Activated CD4-positive, alpha-beta T cell treated with anti-CD3 and anti-CD28 coated beads for 36 hours (primary cell): ENCODE measurements around the gene PGLYRP2. TPM values are rescaled to one million over a fixed set of nuclear protein-coding genes. Genes with fewer than 3 reads are reported as not detected.

Source experiments
- ATAC-seq: fragments of 200-7000 bp; cut with Tn5 transposase; one replicate; pipeline ENCODE4 v1.10.0; 2021; ENCODE audit warnings: mild to moderate bottlenecking, moderate library complexity
- CTCF ChIA-PET: fragments of 350-600 bp; sonication (Branson Sonifier 250); formaldehyde crosslinking; loops from one replicate; lab custom pipeline; 2021; ENCODE audit warnings: antibody characterized with exemption; lab: Charles Lee
- POLR2A ChIA-PET: fragments of 350-600 bp; sonication (Branson Sonifier 250); formaldehyde crosslinking; loops from one replicate; lab custom pipeline; 2021; ENCODE audit warnings: antibody characterized with exemption, inconsistent platforms; lab: Charles Lee
- DNase-seq: peaks from one replicate; pipeline ENCODE4 v3.0.0-alpha.2; 2020
- H3K27ac Mint-ChIP-seq: one replicate; pipeline ENCODE4 v1.8.0; 2021; ENCODE audit warnings: mixed read lengths
- H3K27me3 Mint-ChIP-seq: one replicate; pipeline ENCODE4 v1.8.0; 2021; ENCODE audit warnings: mixed read lengths
- H3K36me3 Mint-ChIP-seq: one replicate; pipeline ENCODE4 v1.8.0; 2021; ENCODE audit warnings: low read depth, mixed read lengths
- H3K4me1 Mint-ChIP-seq: one replicate; pipeline ENCODE4 v1.8.0; 2021; ENCODE audit warnings: mixed read lengths
- H3K4me3 Mint-ChIP-seq: one replicate; pipeline ENCODE4 v1.8.0; 2021; ENCODE audit warnings: mild to moderate bottlenecking, moderate library complexity, mixed read lengths
- H3K9me3 Mint-ChIP-seq: one replicate; pipeline ENCODE4 v1.8.0; 2021; ENCODE audit warnings: low read depth, mixed read lengths
- intact Hi-C, 2 experiments: fragments of 100-400 bp; cut with DNase I in 1 of 2; cut with micrococcal nuclease in 1 of 2; formaldehyde crosslinking; loops; one replicate each; pipeline versions ENCODE4 v1.14.2 to v1.15.1; 2022 to 2024; cut with DNase I, micrococcal nuclease
- total RNA-seq, 2 experiments: library from RNA; stranded (reverse); gene quantifications; one replicate each; pipeline ENCODE4 v1.2.3, GENCODE V29; 2021

Gene PGLYRP2
- total RNA-seq, 2 experiments from 2014 or later: 0.14 TPM; not detected in 1

GRCh38 chr19:15438124-15438496 lies 41.2 kb downstream of the PGLYRP2 start:
- intact Hi-C loops: no loop called here
- Mint-ChIP-seq H3K9me3 (no peaks in the 10 kb centered on the region), H3K36me3 (peaks cover under 1% of the 10 kb centered on the region), H3K4me1 (peaks cover 9% of the 10 kb centered on the region), H3K27ac (no peak overlapping the region), H3K4me3 (no peak overlapping the region), H3K27me3 (no peaks in the 10 kb centered on the region)
- ATAC-seq (no peak), DNase-seq (no peak)
- CTCF ChIA-PET: interaction anchor here (0.9 kb wide), 1 partner anchor 14 kb away, joined by 3 read pairs; no protein-coding TSS in a partner anchor
- POLR2A ChIA-PET: no interaction called here

- Mint-ChIP-seq H3K27me3 (no peaks in the 10 kb centered on the region), H3K9me3 (no peaks in the 10 kb centered on the region), H3K4me3 (no peak overlapping the region), H3K4me1 (peaks cover 11% of the 10 kb centered on the region), H3K27ac (no peak overlapping the region), H3K36me3 (peaks cover 2% of the 10 kb centered on the region)
- ChIA-PET CTCF (interaction anchor here (0.8 to 5.2 kb wide), 2 partner anchors 18 to 190 kb away, joined by 4 to 41 read pairs; partner anchors contain the start of gene AKAP8L), POLR2A (no interaction called here)
- DNase-seq (no peak), ATAC-seq (no peak)
- intact Hi-C loops: no loop called here
Observed at GRCh38 chr19:15437355-15438123, 41.8 kb downstream of the PGLYRP2 start.

GRCh38 chr19:15436826-15437110 lies 42.5 kb downstream of the PGLYRP2 start:
- H3K27ac Mint-ChIP-seq: no peak overlapping the region
- H3K27me3 Mint-ChIP-seq: no peaks in the 10 kb centered on the region
- intact Hi-C loops: no loop called here
- ChIA-PET POLR2A (no interaction called here), CTCF (interaction anchor here (0.8 to 5.2 kb wide), 3 partner anchors 18 to 191 kb away, joined by 3 to 41 read pairs (median 4); partner anchors contain the start of gene AKAP8L)
- H3K36me3 Mint-ChIP-seq: peaks cover 5% of the 10 kb centered on the region
- H3K9me3 Mint-ChIP-seq: no peaks in the 10 kb centered on the region
- ATAC-seq (no peak), DNase-seq (no peak)
- peaks cover 11% of the 10 kb centered on the region for H3K4me1 Mint-ChIP-seq
- H3K4me3 Mint-ChIP-seq: no peak overlapping the region

GRCh38 chr19:15436012-15436825 lies 43.1 kb downstream of the PGLYRP2 start:
- ChIA-PET CTCF (interaction anchor here (0.6 to 5.2 kb wide), 5 partner anchors 17 to 488 kb away, joined by 3 to 41 read pairs (median 3); partner anchors contain the start of gene AKAP8L), POLR2A (interaction anchor here (0.6 to 0.7 kb wide), 2 partner anchors 12 to 28 kb away, joined by 3 to 4 read pairs; no protein-coding TSS in a partner anchor)
- peak; percentile 27 for DNase-seq
- H3K9me3 Mint-ChIP-seq: no peaks in the 10 kb centered on the region
- H3K4me1 Mint-ChIP-seq: peaks cover 16% of the 10 kb centered on the region
- no peak overlapping the region for H3K4me3 Mint-ChIP-seq
- ATAC-seq: no peak
- peak overlapping the region; percentile 63 for H3K27ac Mint-ChIP-seq
- no peaks in the 10 kb centered on the region for H3K27me3 Mint-ChIP-seq
- peaks cover 9% of the 10 kb centered on the region for H3K36me3 Mint-ChIP-seq
- intact Hi-C loops: no loop called here

GRCh38 chr19:15433519-15434069 lies 45.7 kb downstream of the PGLYRP2 start:
- ChIA-PET POLR2A (interaction anchor here (0.7 to 2.9 kb wide), 3 partner anchors 15 to 54 kb away, joined by 4 to 19 read pairs (median 5); partner anchors contain the start of genes AKAP8 and AKAP8L), CTCF (interaction anchor here (1.3 to 5.2 kb wide), 2 partner anchors 14 to 122 kb away, joined by 5 to 41 read pairs; partner anchors contain the start of gene AKAP8L)
- H3K27ac Mint-ChIP-seq: peak overlapping the region; percentile 91
- H3K4me3 Mint-ChIP-seq: peak overlapping the region; percentile 87
- ATAC-seq: no peak
- H3K9me3 Mint-ChIP-seq: no peaks in the 10 kb centered on the region
- peaks cover 26% of the 10 kb centered on the region for H3K4me1 Mint-ChIP-seq
- DNase-seq: no peak
- H3K27me3 Mint-ChIP-seq: no peaks in the 10 kb centered on the region
- intact Hi-C loops: loop anchor here in 1 of 2 experiments (2.0 to 5.0 kb wide), 2 partner anchors 101 to 403 kb away; partner anchors contain the start of gene BRD4
- peaks cover 13% of the 10 kb centered on the region for H3K36me3 Mint-ChIP-seq

- DNase-seq: peak; percentile 97
- H3K27ac Mint-ChIP-seq: peak overlapping the region; percentile 91
- ChIA-PET CTCF (interaction anchor here (1.3 to 5.2 kb wide), 2 partner anchors 14 to 123 kb away, joined by 5 to 41 read pairs; partner anchors contain the start of gene AKAP8L), POLR2A (interaction anchor here (1.6 to 2.9 kb wide), 2 partner anchors 15 to 53 kb away, joined by 5 to 19 read pairs; partner anchors contain the start of genes AKAP8 and AKAP8L)
- no peaks in the 10 kb centered on the region for H3K27me3 Mint-ChIP-seq
- H3K4me1 Mint-ChIP-seq: peaks cover 26% of the 10 kb centered on the region
- peaks cover 13% of the 10 kb centered on the region for H3K36me3 Mint-ChIP-seq
- intact Hi-C loops: loop anchor here (1.0 to 5.0 kb wide), 9 partner anchors 14 to 404 kb away; partner anchors contain the start of genes AKAP8 (in 1 of the 2), BRD4 (in 1 of the 2) and WIZ (in 1 of the 2)
- H3K9me3 Mint-ChIP-seq: no peaks in the 10 kb centered on the region
- peak overlapping the region; percentile 87 for H3K4me3 Mint-ChIP-seq
- ATAC-seq: peak; percentile 87
Observed at GRCh38 chr19:15432629-15433518, 46.4 kb downstream of the PGLYRP2 start.

- no peaks in the 10 kb centered on the region for H3K9me3 Mint-ChIP-seq
- peak overlapping the region; percentile 93 for H3K4me3 Mint-ChIP-seq
- peaks cover 19% of the 10 kb centered on the region for H3K36me3 Mint-ChIP-seq
- ChIA-PET CTCF (interaction anchor here (1.0 to 5.2 kb wide), 3 partner anchors 13 to 124 kb away, joined by 5 to 41 read pairs (median 6); partner anchors contain the start of gene AKAP8L), POLR2A (interaction anchor here (1.6 to 2.9 kb wide), 2 partner anchors 14 to 53 kb away, joined by 5 to 19 read pairs; partner anchors contain the start of genes AKAP8 and AKAP8L)
- peak; percentile 15 for ATAC-seq
- H3K27ac Mint-ChIP-seq: peak overlapping the region; percentile 91
- DNase-seq: peak; percentile 56
- H3K27me3 Mint-ChIP-seq: no peaks in the 10 kb centered on the region
- H3K4me1 Mint-ChIP-seq: peaks cover 26% of the 10 kb centered on the region
- intact Hi-C loops: loop anchor here (1.0 to 5.0 kb wide), 9 partner anchors 13 to 405 kb away; partner anchors contain the start of genes AKAP8 (in 1 of the 2), BRD4 (in 1 of the 2) and WIZ (in 1 of the 2)
Observed at GRCh38 chr19:15432018-15432494, 47.2 kb downstream of the PGLYRP2 start.

- Mint-ChIP-seq H3K4me3 (peak overlapping the region; percentile 93), H3K4me1 (peaks cover 26% of the 10 kb centered on the region), H3K36me3 (peaks cover 25% of the 10 kb centered on the region), H3K27ac (peak overlapping the region; percentile 91), H3K9me3 (no peaks in the 10 kb centered on the region), H3K27me3 (no peaks in the 10 kb centered on the region)
- CTCF ChIA-PET: interaction anchor here (0.6 to 2.1 kb wide), 4 partner anchors 12 to 307 kb away, joined by 3 to 10 read pairs (median 5); partner anchors contain the start of gene AKAP8L
- ATAC-seq (no peak), DNase-seq (no peak)
- POLR2A ChIA-PET: interaction anchor here (2.9 kb wide), 1 partner anchor 13 kb away, joined by 19 read pairs; the partner anchor contains the start of gene AKAP8L
- intact Hi-C loops: loop anchor here (1.0 to 5.0 kb wide), 9 partner anchors 12 to 405 kb away; partner anchors contain the start of genes AKAP8 (in 1 of the 2), BRD4 (in 1 of the 2) and WIZ (in 1 of the 2)
Observed at GRCh38 chr19:15431396-15432017, 47.8 kb downstream of the PGLYRP2 start.

GRCh38 chr19:15430526-15431120 lies 48.7 kb downstream of the PGLYRP2 start:
- intact Hi-C loops: loop anchor here in 1 of 2 experiments (5.0 kb wide), 1 partner anchor 98 kb away; the partner anchor contains the start of gene BRD4
- Mint-ChIP-seq H3K27me3 (no peaks in the 10 kb centered on the region), H3K4me1 (peaks cover 23% of the 10 kb centered on the region), H3K4me3 (peak overlapping the region; percentile 93), H3K27ac (peak overlapping the region; percentile 91), H3K36me3 (peaks cover 32% of the 10 kb centered on the region), H3K9me3 (no peaks in the 10 kb centered on the region)
- ChIA-PET POLR2A (interaction anchor here (1.2 kb wide), 1 partner anchor 12 kb away, joined by 4 read pairs; the partner anchor contains the start of gene AKAP8L), CTCF (interaction anchor here (1.0 to 2.1 kb wide), 2 partner anchors 11 to 306 kb away, joined by 4 to 10 read pairs; partner anchors contain the start of gene AKAP8L)
- no peak for ATAC-seq
- DNase-seq: no peak
